ENCODE measurements around the gene ADARB1. TPM values are rescaled to one million over a fixed set of nuclear protein-coding genes. Genes with fewer than 3 reads are reported as not detected.

ADARB1 gene
- total RNA-seq, 1 experiment from 2014 or later, result 14.1 TPM

GRCh38 chr21:45200031-45200430, 125.7 kb downstream of the ADARB1 start:
- no peak for TF ChIP-seq EZH2phosphoT487 (IDR thresholded peaks at IDR 0.05; ENCODE audit: borderline replicate concordance, low read length)
- TF ChIP-seq, protein P1, sequence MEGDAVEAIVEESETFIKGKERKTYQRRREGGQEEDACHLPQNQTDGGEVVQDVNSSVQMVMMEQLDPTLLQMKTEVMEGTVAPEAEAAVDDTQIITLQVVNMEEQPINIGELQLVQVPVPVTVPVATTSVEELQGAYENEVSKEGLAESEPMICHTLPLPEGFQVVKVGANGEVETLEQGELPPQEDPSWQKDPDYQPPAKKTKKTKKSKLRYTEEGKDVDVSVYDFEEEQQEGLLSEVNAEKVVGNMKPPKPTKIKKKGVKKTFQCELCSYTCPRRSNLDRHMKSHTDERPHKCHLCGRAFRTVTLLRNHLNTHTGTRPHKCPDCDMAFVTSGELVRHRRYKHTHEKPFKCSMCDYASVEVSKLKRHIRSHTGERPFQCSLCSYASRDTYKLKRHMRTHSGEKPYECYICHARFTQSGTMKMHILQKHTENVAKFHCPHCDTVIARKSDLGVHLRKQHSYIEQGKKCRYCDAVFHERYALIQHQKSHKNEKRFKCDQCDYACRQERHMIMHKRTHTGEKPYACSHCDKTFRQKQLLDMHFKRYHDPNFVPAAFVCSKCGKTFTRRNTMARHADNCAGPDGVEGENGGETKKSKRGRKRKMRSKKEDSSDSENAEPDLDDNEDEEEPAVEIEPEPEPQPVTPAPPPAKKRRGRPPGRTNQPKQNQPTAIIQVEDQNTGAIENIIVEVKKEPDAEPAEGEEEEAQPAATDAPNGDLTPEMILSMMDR (conservative IDR thresholded peaks at IDR 0.05; ENCODE audit: low read depth, low read length), result no peak
- TF ChIP-seq EZH2 (IDR thresholded peaks at IDR 0.05; ENCODE audit: low read length, unreplicated experiment), result no peak
- CTCF ChIA-PET, result no interaction called here

DNA sequence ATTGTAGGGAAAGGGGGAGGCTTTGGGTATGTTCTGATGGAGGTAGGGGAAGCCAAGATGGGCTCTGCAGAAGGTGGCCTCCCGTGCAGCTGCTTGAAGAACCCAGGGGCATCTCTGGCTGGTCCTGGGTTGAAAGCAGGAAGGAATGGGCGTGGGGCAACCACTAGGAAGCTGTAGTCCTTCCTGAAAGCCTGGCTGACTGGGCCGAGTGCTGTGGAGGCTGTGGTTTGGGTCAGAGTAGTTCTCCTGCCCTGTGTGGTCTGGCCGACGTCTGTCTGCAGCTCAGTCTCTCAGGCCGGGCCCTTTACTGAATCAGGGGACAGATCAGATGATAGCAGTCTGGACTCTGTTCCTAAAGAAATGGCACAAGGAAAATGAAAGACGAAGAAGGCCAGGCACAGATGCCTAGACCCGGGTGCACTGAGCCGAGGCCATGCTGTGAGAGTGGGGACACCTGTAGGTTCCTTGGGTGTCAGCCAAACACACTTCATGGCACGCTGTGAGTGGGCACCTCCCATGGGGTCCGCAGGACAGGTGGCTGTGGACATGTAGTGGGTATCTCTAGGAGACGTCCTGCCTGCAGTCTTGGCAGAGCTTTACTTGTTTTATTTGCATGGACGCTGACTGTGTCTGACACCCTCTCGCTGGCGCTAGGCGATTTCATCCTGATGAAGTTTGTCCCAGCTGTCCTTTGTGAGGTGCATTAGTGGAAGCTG, 126.4 kb downstream of the ADARB1 start:
- Histone ChIP-seq H3K4me3 (ENCODE audit: low read length) (no peak overlapping the region), H4K20me1 (ENCODE audit: low read length) (no peaks in the 10 kb centered on the region), H3F3A (ENCODE audit: low read length, unreplicated experiment) (no peaks in the 10 kb centered on the region), H3K79me2 (ENCODE audit: low read length) (no peaks in the 10 kb centered on the region), H3K9me3 (ENCODE audit: low read length) (no peaks in the 10 kb centered on the region), H3K9me2 (replicated peaks; ENCODE audit: low read length) (no peaks in the 10 kb centered on the region), H2AFZ (ENCODE audit: low read length) (no peak overlapping the region), H3K4me1 (ENCODE audit: insufficient read depth, low read length) (no peaks in the 10 kb centered on the region), H3K27me3 (ENCODE audit: low read length) (no peaks in the 10 kb centered on the region), H3K9ac (ENCODE audit: low read length) (no peak overlapping the region), H3K36me3 (ENCODE audit: low read depth, low read length) (no peaks in the 10 kb centered on the region), H3K4me2 (ENCODE audit: low read length) (no peak overlapping the region), H3K27ac (ENCODE audit: low read length) (no peak overlapping the region)
- ATAC-seq (no peak), DNase-seq (no peak)
- TF ChIP-seq, protein P1 (conservative IDR thresholded peaks at IDR 0.05; ENCODE audit: low read depth, low read length), result no peak
- TF ChIP-seq EZH2phosphoT487 (IDR thresholded peaks at IDR 0.05; ENCODE audit: borderline replicate concordance, low read length), result no peak
- no peak for TF ChIP-seq EZH2 (IDR thresholded peaks at IDR 0.05; ENCODE audit: low read length, unreplicated experiment)
- intact Hi-C loops (cut with micrococcal nuclease), result no loop called here
- ChIA-PET CTCF (no interaction called here), POLR2A (ENCODE audit: unreplicated experiment) (no interaction called here)
- no TSS peak for BruUV-seq (replicated peaks)

More at GRCh38 chr21:45200031-45200430, 125.7 kb downstream of the ADARB1 start:
- Histone ChIP-seq H3K9me3 (ENCODE audit: low read length) (no peaks in the 10 kb centered on the region), H3K9ac (ENCODE audit: low read length) (no peak overlapping the region), H3K27me3 (ENCODE audit: low read length) (no peaks in the 10 kb centered on the region), H3K79me2 (ENCODE audit: low read length) (no peaks in the 10 kb centered on the region), H3K27ac (ENCODE audit: low read length) (no peak overlapping the region), H3K36me3 (ENCODE audit: low read depth, low read length) (no peaks in the 10 kb centered on the region), H4K20me1 (ENCODE audit: low read length) (no peaks in the 10 kb centered on the region), H3K9me2 (replicated peaks; ENCODE audit: low read length) (no peaks in the 10 kb centered on the region), H3K4me1 (ENCODE audit: insufficient read depth, low read length) (no peaks in the 10 kb centered on the region), H2AFZ (ENCODE audit: low read length) (no peak overlapping the region), H3F3A (ENCODE audit: low read length, unreplicated experiment) (no peaks in the 10 kb centered on the region), H3K4me2 (ENCODE audit: low read length) (no peak overlapping the region), H3K4me3 (ENCODE audit: low read length) (no peak overlapping the region)
- no peak for DNase-seq
- BruUV-seq (replicated peaks), result no TSS peak
- POLR2A ChIA-PET (ENCODE audit: unreplicated experiment), result no interaction called here
- intact Hi-C loops (cut with micrococcal nuclease), result no loop called here
- no peak for ATAC-seq

- Histone ChIP-seq H3K79me2 (ENCODE audit: low read length) (no peaks in the 10 kb centered on the region), H4K20me1 (ENCODE audit: low read length) (no peaks in the 10 kb centered on the region), H3K27ac (ENCODE audit: low read length) (no peak overlapping the region), H3K9ac (ENCODE audit: low read length) (no peak overlapping the region), H2AFZ (ENCODE audit: low read length) (no peak overlapping the region), H3K9me2 (replicated peaks; ENCODE audit: low read length) (no peaks in the 10 kb centered on the region), H3K4me3 (ENCODE audit: low read length) (no peak overlapping the region), H3K9me3 (ENCODE audit: low read length) (no peaks in the 10 kb centered on the region), H3K36me3 (ENCODE audit: low read depth, low read length) (no peaks in the 10 kb centered on the region), H3F3A (ENCODE audit: low read length, unreplicated experiment) (no peaks in the 10 kb centered on the region), H3K27me3 (ENCODE audit: low read length) (no peaks in the 10 kb centered on the region), H3K4me1 (ENCODE audit: insufficient read depth, low read length) (no peaks in the 10 kb centered on the region), H3K4me2 (ENCODE audit: low read length) (no peak overlapping the region)
- no peak for ATAC-seq
- ChIA-PET CTCF (no interaction called here), POLR2A (ENCODE audit: unreplicated experiment) (no interaction called here)
- TF ChIP-seq, protein P1 (conservative IDR thresholded peaks at IDR 0.05; ENCODE audit: low read depth, low read length), result no peak
- TF ChIP-seq EZH2phosphoT487 (IDR thresholded peaks at IDR 0.05; ENCODE audit: borderline replicate concordance, low read length) (no peak), EZH2 (IDR thresholded peaks at IDR 0.05; ENCODE audit: low read length, unreplicated experiment) (no peak)
- intact Hi-C loops (cut with micrococcal nuclease), result no loop called here
- no TSS peak for BruUV-seq (replicated peaks)
- no peak for DNase-seq
Observed at GRCh38 chr21:45202344-45202743, 128.0 kb downstream of the ADARB1 start.

All from PC-3 (cell line).